ENCODE results near the gene KCNJ15. TPM values are rescaled to one million over a fixed set of nuclear protein-coding genes. Genes with fewer than 3 reads are reported as not detected.

KCNJ15 gene
- not detected in 2 replicates for total RNA-seq
- 0.09 TPM for total RNA-seq (2013)
- polyA plus RNA-seq: 0.04 TPM in 1 of 2 replicates, not detected in the other
- not detected in 2 replicates for polyA minus RNA-seq

GRCh38 chr21:38256599-38257302 lies at the start of gene KCNJ15:
Gene KCNJ15, plus strand, starts transcription at chr21:38256991. Its CDS starts 42,271 bp downstream, at chr21:38299262.
- no peak for DNase-seq
- WGBS (ENCODE audit: insufficient coverage): 93% methylated on average over 3 of the region's 5 CpGs
- H3K9me3 Mint-ChIP-seq (ENCODE audit: insufficient read depth): no peaks in the 10 kb centered on the region
- TF ChIP-seq EZH2 (IDR thresholded peaks at IDR 0.05; ENCODE audit: borderline replicate concordance, insufficient read depth, low read depth, low read length, poor library complexity, severe bottlenecking) (no peak), CTCF (IDR thresholded peaks at IDR 0.05) (no peak)
- no peaks in the 10 kb centered on the region for H3K4me1 ChIP-seq (ENCODE audit: control insufficient read depth in 2 of 2, insufficient read depth in 2 of 2, low read length in 2 of 2)
- H3K4me3 ChIP-seq (ENCODE audit: control extremely low read depth in 1 of 5, extremely low read depth in 1 of 5, insufficient read depth in 1 of 5, low read depth in 2 of 5, low read length in 4 of 5): no peak within 1 kb of the TSS
- no peaks in the 10 kb centered on the region for H3K79me2 ChIP-seq (ENCODE audit: control insufficient read depth, insufficient read depth, low read length)
- H3K4me2 ChIP-seq (replicated peaks; ENCODE audit: low read depth, low read length, poor library complexity, severe bottlenecking): no peak within 1 kb of the TSS
- no peak within 1 kb of the TSS for H2AFZ ChIP-seq (ENCODE audit: insufficient read depth, low read depth, low read length, poor library complexity, severe bottlenecking)
- H3K4me3 Mint-ChIP-seq: no peak within 1 kb of the TSS
- no peaks in the 10 kb centered on the region for H3K4me1 Mint-ChIP-seq
- no peaks in the 10 kb centered on the region for H3K36me3 ChIP-seq (replicated peaks in 1 of 2; ENCODE audit: control extremely low read depth in 1 of 2, control insufficient read depth in 1 of 2, extremely low read depth in 1 of 2, insufficient read depth in 2 of 2, low read length in 1 of 2)
- intact Hi-C loops (cut with micrococcal nuclease): no loop called here
- no peak for ATAC-seq (ENCODE audit: low read depth)
- no peak within 1 kb of the TSS for H3K9ac ChIP-seq (ENCODE audit: low read length)
- H3K27me3 Mint-ChIP-seq: no peaks in the 10 kb centered on the region
- H3K27ac Mint-ChIP-seq: no peak within 1 kb of the TSS
- H4K20me1 ChIP-seq (ENCODE audit: control insufficient read depth, insufficient read depth, low read length, poor library complexity, severe bottlenecking): no peaks in the 10 kb centered on the region
- H3K9me3 ChIP-seq (ENCODE audit: control extremely low read depth in 1 of 3, control insufficient read depth in 2 of 3, insufficient read depth in 1 of 3, low read length in 2 of 3): no peaks in the 10 kb centered on the region
- ChIA-PET CTCF (no interaction called here), POLR2A (no interaction called here)
- H3K27me3 ChIP-seq (replicated peaks in 1 of 4; ENCODE audit: control extremely low read depth in 1 of 4, control insufficient read depth in 3 of 4, insufficient read depth in 4 of 4, low read length in 3 of 4): no peaks in the 10 kb centered on the region
- H3K27ac ChIP-seq (ENCODE audit: low read length in 2 of 2): no peak within 1 kb of the TSS

- H3K27me3 Mint-ChIP-seq: peaks cover 8% of the 10 kb centered on the region
- Histone ChIP-seq H4K20me1 (ENCODE audit: control insufficient read depth, insufficient read depth, low read length, poor library complexity, severe bottlenecking) (no peaks in the 10 kb centered on the region), H3K27ac (ENCODE audit: low read length in 2 of 2) (no peak overlapping the region), H3K4me1 (ENCODE audit: control insufficient read depth in 2 of 2, insufficient read depth in 2 of 2, low read length in 2 of 2) (no peaks in the 10 kb centered on the region), H3K36me3 (replicated peaks in 1 of 2; ENCODE audit: control extremely low read depth in 1 of 2, control insufficient read depth in 1 of 2, extremely low read depth in 1 of 2, insufficient read depth in 2 of 2, low read length in 1 of 2) (no peaks in the 10 kb centered on the region), H3K4me2 (replicated peaks; ENCODE audit: low read depth, low read length, poor library complexity, severe bottlenecking) (no peak overlapping the region), H3K9ac (ENCODE audit: low read length) (no peak overlapping the region), H3K4me3 (ENCODE audit: control extremely low read depth in 1 of 5, extremely low read depth in 1 of 5, insufficient read depth in 1 of 5, low read depth in 2 of 5, low read length in 4 of 5) (no peak overlapping the region), H3K27me3 (replicated peaks in 1 of 4; ENCODE audit: control extremely low read depth in 1 of 4, control insufficient read depth in 3 of 4, insufficient read depth in 4 of 4, low read length in 3 of 4) (no peaks in the 10 kb centered on the region), H2AFZ (ENCODE audit: insufficient read depth, low read depth, low read length, poor library complexity, severe bottlenecking) (no peak overlapping the region), H3K9me3 (ENCODE audit: control extremely low read depth in 1 of 3, control insufficient read depth in 2 of 3, insufficient read depth in 1 of 3, low read length in 2 of 3) (peaks cover 0 to 3% (median 1%) of the 10 kb centered on the region in 3 donors), H3K79me2 (ENCODE audit: control insufficient read depth, insufficient read depth, low read length) (no peaks in the 10 kb centered on the region)
- no peak overlapping the region for H3K27ac Mint-ChIP-seq
- no peak for TF ChIP-seq CTCF (IDR thresholded peaks at IDR 0.05)
- no peak for TF ChIP-seq EZH2 (IDR thresholded peaks at IDR 0.05; ENCODE audit: borderline replicate concordance, insufficient read depth, low read depth, low read length, poor library complexity, severe bottlenecking)
- DNase-seq (no peak), ATAC-seq (ENCODE audit: low read depth) (no peak)
- no peak overlapping the region for H3K4me3 Mint-ChIP-seq
- ChIA-PET POLR2A (no interaction called here), CTCF (no interaction called here)
- WGBS (ENCODE audit: insufficient coverage): 56% methylated on average over 5 of the region's 6 CpGs
- intact Hi-C loops (cut with micrococcal nuclease): no loop called here
- no peaks in the 10 kb centered on the region for H3K4me1 Mint-ChIP-seq
- no peaks in the 10 kb centered on the region for H3K9me3 Mint-ChIP-seq (ENCODE audit: insufficient read depth)
Observed at GRCh38 chr21:38208118-38208517, 48.7 kb upstream of the KCNJ15 start.

Measured in B cell (primary cell).